ENCODE results near the gene ACTG2. TPM values are rescaled to one million over a fixed set of nuclear protein-coding genes. Genes with fewer than 3 reads are reported as not detected.
"Not testable (repeated sequence)": the region's sequence is repeated elsewhere in the genome, so short reads cannot be mapped to it uniquely, and the experiment has no call there.

Gene ACTG2
- total and polyA plus RNA-seq, 2 experiments from 2014 or later, result 20.3 to 41.1 TPM

- Histone ChIP-seq H3K9me2 (replicated peaks; ENCODE audit: insufficient read depth) (no peaks in the 10 kb centered on the region), H4K20me1 (ENCODE audit: insufficient read depth, poor library complexity, severe bottlenecking) (no peaks in the 10 kb centered on the region), H2AFZ (no peak overlapping the region), H3K4me1 (ENCODE audit: insufficient read depth) (no peaks in the 10 kb centered on the region), H3K36me3 (replicated peaks; ENCODE audit: insufficient read depth, low read depth) (no peaks in the 10 kb centered on the region), H3K4me3 (no peak overlapping the region), H3K79me2 (no peaks in the 10 kb centered on the region), H3K27ac (no peak overlapping the region), H3K9me3 (ENCODE audit: low read depth) (no peaks in the 10 kb centered on the region), H3K27me3 (no peaks in the 10 kb centered on the region), H3K4me2 (no peak overlapping the region)
- 91% methylated on average over 4 of the region's 4 CpGs for WGBS (ENCODE audit: low lambda C conversion rate, missing lambda C conversion rate)
- no peak for TF ChIP-seq EZH2phosphoT487 (IDR thresholded peaks at IDR 0.05; ENCODE audit: low read depth, severe bottlenecking, unreplicated experiment)
- DNase-seq (ENCODE audit: low spot score), result no peak
Observed at GRCh38 chr2:73886357-73886756, 6.5 kb upstream of the ACTG2 start.

- not testable (repeated sequence) for H3K27ac ChIP-seq; H2AFZ ChIP-seq; H4K20me1 ChIP-seq (ENCODE audit: insufficient read depth, poor library complexity, severe bottlenecking); H3K79me2 ChIP-seq; H3K9me2 ChIP-seq (replicated peaks; ENCODE audit: insufficient read depth); H3K9me3 ChIP-seq (ENCODE audit: low read depth); H3K4me1 ChIP-seq (ENCODE audit: insufficient read depth); DNase-seq (ENCODE audit: low spot score); H3K27me3 ChIP-seq; H3K36me3 ChIP-seq (replicated peaks; ENCODE audit: insufficient read depth, low read depth); H3K4me3 ChIP-seq; H3K4me2 ChIP-seq
- WGBS (ENCODE audit: low lambda C conversion rate, missing lambda C conversion rate), result 82% methylated on average over 11 of the region's 11 CpGs
Observed at GRCh38 chr2:73887596-73888353, 5.0 kb upstream of the ACTG2 start.

GRCh38 chr2:73888388-73888787, 4.4 kb upstream of the ACTG2 start:
- no peak overlapping the region for H3K27ac ChIP-seq
- DNase-seq (ENCODE audit: low spot score), result no peak
- no peaks in the 10 kb centered on the region for H3K79me2 ChIP-seq
- no peaks in the 10 kb centered on the region for H3K9me2 ChIP-seq (replicated peaks; ENCODE audit: insufficient read depth)
- H4K20me1 ChIP-seq (ENCODE audit: insufficient read depth, poor library complexity, severe bottlenecking), result no peaks in the 10 kb centered on the region
- no peaks in the 10 kb centered on the region for H3K27me3 ChIP-seq
- peaks cover 5% of the 10 kb centered on the region for H3K4me1 ChIP-seq (ENCODE audit: insufficient read depth)
- no peak overlapping the region for H3K4me3 ChIP-seq
- 76% methylated on average over 2 of the region's 2 CpGs for WGBS (ENCODE audit: low lambda C conversion rate, missing lambda C conversion rate)
- TF ChIP-seq CTCF (IDR thresholded peaks at IDR 0.05; ENCODE audit: poor library complexity), result no peak
- no peak for TF ChIP-seq EZH2phosphoT487 (IDR thresholded peaks at IDR 0.05; ENCODE audit: low read depth, severe bottlenecking, unreplicated experiment)
- no peak for TF ChIP-seq EZH2 (IDR thresholded peaks at IDR 0.05; ENCODE audit: borderline replicate concordance)
- H3K9me3 ChIP-seq (ENCODE audit: low read depth), result no peaks in the 10 kb centered on the region
- H3K36me3 ChIP-seq (replicated peaks; ENCODE audit: insufficient read depth, low read depth), result no peaks in the 10 kb centered on the region
- no peak overlapping the region for H3K4me2 ChIP-seq
- no peak overlapping the region for H2AFZ ChIP-seq

GRCh38 chr2:73889206-73889605, 3.6 kb upstream of the ACTG2 start:
- Histone ChIP-seq H3K36me3 (replicated peaks; ENCODE audit: insufficient read depth, low read depth) (no peaks in the 10 kb centered on the region), H3K4me2 (no peak overlapping the region), H3K9me3 (ENCODE audit: low read depth) (no peaks in the 10 kb centered on the region), H3K27ac (no peak overlapping the region), H3K4me1 (ENCODE audit: insufficient read depth) (peaks cover 5% of the 10 kb centered on the region), H3K9me2 (replicated peaks; ENCODE audit: insufficient read depth) (no peaks in the 10 kb centered on the region), H3K27me3 (no peaks in the 10 kb centered on the region), H2AFZ (no peak overlapping the region), H3K4me3 (no peak overlapping the region), H4K20me1 (ENCODE audit: insufficient read depth, poor library complexity, severe bottlenecking) (no peaks in the 10 kb centered on the region), H3K79me2 (no peaks in the 10 kb centered on the region)
- DNase-seq (ENCODE audit: low spot score), result no peak
- WGBS (ENCODE audit: low lambda C conversion rate, missing lambda C conversion rate), result 87% methylated on average over 5 of the region's 5 CpGs
- TF ChIP-seq CTCF (IDR thresholded peaks at IDR 0.05; ENCODE audit: poor library complexity) (no peak), EZH2phosphoT487 (IDR thresholded peaks at IDR 0.05; ENCODE audit: low read depth, severe bottlenecking, unreplicated experiment) (no peak), EZH2 (IDR thresholded peaks at IDR 0.05; ENCODE audit: borderline replicate concordance) (no peak)

Data from hepatocyte (in vitro differentiated cells).